Peyer's patch (tissue), 4 donors: ENCODE data around the gene CYP27A1. TPM values are rescaled to one million over a fixed set of nuclear protein-coding genes. Genes with fewer than 3 reads are reported as not detected.

ENCODE experiments used
- DNase-seq, 3 donors: peaks; one replicate each; pipeline ENCODE4 v3.0.0-alpha.2; 2017 to 2019
- H3K27ac ChIP-seq, 4 donors: fragments of 200-600 bp; sonication (generic); one replicate each; pipeline ENCODE4 v1.5.1; 2016 to 2019
- H3K27me3 ChIP-seq, 2 donors: fragments of 200-600 bp; sonication (generic); one replicate each; pipeline ENCODE4 v1.5.1; 2019
- H3K36me3 ChIP-seq, 3 donors: fragments of 200-600 bp; sonication (generic); one replicate each; pipeline ENCODE4 v1.5.1; 2016 to 2019
- H3K4me1 ChIP-seq, 4 donors: fragments of 200-600 bp; sonication (generic); one replicate each; pipeline ENCODE4 v1.5.1; 2016 to 2019
- H3K4me3 ChIP-seq, 4 donors: fragments of 200-600 bp; sonication (generic); 1 replicate in 3 of 4; 2 replicates in 1 of 4; pipeline ENCODE4 v1.5.1; 2016 to 2019; ENCODE audit warnings: mild to moderate bottlenecking in 1 of 4
- H3K9me3 ChIP-seq, 4 donors: fragments of 200-600 bp; sonication (generic); one replicate each; pipeline ENCODE4 v1.5.1; 2016 to 2019; ENCODE audit warnings: mild to moderate bottlenecking in 1 of 4
- POLR2A ChIP-seq, 2 donors: fragments of 450-650 bp; IDR thresholded peaks; one replicate each; pipeline ENCODE4 v1.5.1; 2017; ENCODE audit warnings: antibody characterized with exemption in 2 of 2, mild to moderate bottlenecking in 2 of 2, moderate library complexity in 2 of 2
- total RNA-seq, 4 donors: library from RNA; depleted of rRNA; stranded (reverse); fragments of >200 nt; gene quantifications; one replicate each; pipeline ENCODE4 v1.1.0, GENCODE V29; 2016
- TF ChIP-seq, protein P1 (sequence below), 6 experiments: fragments of 450-650 bp in 4 of 6; fragments of 200-600 bp in 2 of 6; sonication (generic) in 1 of 6; IDR thresholded peaks; one replicate each; pipeline ENCODE4 v1.5.1; 2017 to 2019; ENCODE audit warnings: antibody characterized with exemption in 6 of 6, mild to moderate bottlenecking in 3 of 6, moderate library complexity in 1 of 6

The CYP27A1 gene
- total RNA-seq, 4 donors from 2014 or later, result 68.5 to 277 (median 168) TPM

GRCh38 chr2:218861645-218862318, 79.8 kb downstream of the CYP27A1 start:
- DNase-seq, result no peak
- Histone ChIP-seq H3K4me3 (no peak overlapping the region), H3K4me1 (peaks cover 0 to 16% (median 11%) of the 10 kb centered on the region in 4 donors), H3K27ac (no peak overlapping the region), H3K27me3 (peaks cover 0 to 30% of the 10 kb centered on the region in 2 donors), H3K36me3 (no peaks in the 10 kb centered on the region), H3K9me3 (no peaks in the 10 kb centered on the region)
- TF ChIP-seq, protein P1, sequence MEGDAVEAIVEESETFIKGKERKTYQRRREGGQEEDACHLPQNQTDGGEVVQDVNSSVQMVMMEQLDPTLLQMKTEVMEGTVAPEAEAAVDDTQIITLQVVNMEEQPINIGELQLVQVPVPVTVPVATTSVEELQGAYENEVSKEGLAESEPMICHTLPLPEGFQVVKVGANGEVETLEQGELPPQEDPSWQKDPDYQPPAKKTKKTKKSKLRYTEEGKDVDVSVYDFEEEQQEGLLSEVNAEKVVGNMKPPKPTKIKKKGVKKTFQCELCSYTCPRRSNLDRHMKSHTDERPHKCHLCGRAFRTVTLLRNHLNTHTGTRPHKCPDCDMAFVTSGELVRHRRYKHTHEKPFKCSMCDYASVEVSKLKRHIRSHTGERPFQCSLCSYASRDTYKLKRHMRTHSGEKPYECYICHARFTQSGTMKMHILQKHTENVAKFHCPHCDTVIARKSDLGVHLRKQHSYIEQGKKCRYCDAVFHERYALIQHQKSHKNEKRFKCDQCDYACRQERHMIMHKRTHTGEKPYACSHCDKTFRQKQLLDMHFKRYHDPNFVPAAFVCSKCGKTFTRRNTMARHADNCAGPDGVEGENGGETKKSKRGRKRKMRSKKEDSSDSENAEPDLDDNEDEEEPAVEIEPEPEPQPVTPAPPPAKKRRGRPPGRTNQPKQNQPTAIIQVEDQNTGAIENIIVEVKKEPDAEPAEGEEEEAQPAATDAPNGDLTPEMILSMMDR (IDR thresholded peaks at IDR 0.05), result no peak
- TF ChIP-seq POLR2A (IDR thresholded peaks at IDR 0.05), result no peak

DNA sequence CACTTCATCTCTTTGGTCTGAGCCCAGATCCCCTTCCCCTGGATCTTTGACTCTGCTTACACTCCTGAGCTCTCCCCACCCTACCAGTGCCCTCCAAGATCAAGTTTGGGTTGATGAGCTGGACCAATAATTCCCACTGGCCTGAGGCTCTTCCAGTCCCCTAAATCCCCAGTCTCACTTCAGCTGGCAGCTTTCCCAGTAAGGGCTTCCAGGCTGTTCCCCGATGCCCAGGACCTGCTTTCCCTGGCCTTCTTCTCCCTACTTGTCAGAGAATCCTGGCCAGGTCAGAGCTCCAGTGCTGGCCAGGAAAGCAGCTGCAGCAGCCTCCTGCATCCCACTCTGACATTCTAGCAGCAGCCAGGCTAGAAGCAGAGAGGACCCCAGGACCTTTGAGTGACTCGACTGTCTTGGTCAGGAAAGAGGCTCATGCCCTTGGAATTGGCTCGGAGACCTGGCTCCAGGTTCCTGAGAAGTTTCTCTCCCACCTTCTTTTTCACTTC, 81.1 kb downstream of the CYP27A1 start:
- Histone ChIP-seq H3K27ac (no peak overlapping the region), H3K4me1 (peaks cover 0 to 16% (median 11%) of the 10 kb centered on the region in 4 donors), H3K4me3 (no peak overlapping the region), H3K27me3 (peaks cover 0 to 30% of the 10 kb centered on the region in 2 donors), H3K36me3 (no peaks in the 10 kb centered on the region), H3K9me3 (no peaks in the 10 kb centered on the region)
- TF ChIP-seq POLR2A (IDR thresholded peaks at IDR 0.05), result no peak
- TF ChIP-seq, protein P1 (IDR thresholded peaks at IDR 0.05), result no peak
- no peak for DNase-seq

Other genes with a start within 250 kb of the CYP27A1 start
- 10 to 100 TPM; 12.6 to 44.6 (median 21.8) TPM for gene USP37, start 213.8 kb upstream of the CYP27A1 start, total RNA-seq
- 10 to 100 TPM; 27.2 to 54.2 (median 51.5) TPM for gene CNOT9, start 213.3 kb upstream of the CYP27A1 start, total RNA-seq
- gene PLCD4, start 174.2 kb upstream of the CYP27A1 start, total RNA-seq, result 1 to 10 TPM in 3 of 4 donors, not detected in 1; 1.5 to 9.9 (median 3.6) TPM
- 10 to 100 TPM; 18.2 to 42.7 (median 26.6) TPM for gene ZNF142, start 122.5 kb upstream of the CYP27A1 start, total RNA-seq
- gene BCS1L, start 122.5 kb upstream of the CYP27A1 start, total RNA-seq, result 100 to 1,000 TPM in 1 of 4 donors, 10 to 100 TPM in 3; 22.2 to 155 (median 39.9) TPM
- 10 to 100 TPM in 3 of 4 donors, 1 to 10 TPM in 1; 9.5 to 23.7 (median 18.6) TPM for gene RNF25, start 110.1 kb upstream of the CYP27A1 start, total RNA-seq
- gene STK36, start 110.1 kb upstream of the CYP27A1 start, total RNA-seq, result 10 to 100 TPM; 25.6 to 82.7 (median 63.6) TPM
- gene TTLL4, start 71.3 kb upstream of the CYP27A1 start, total RNA-seq, result 10 to 100 TPM; 14.9 to 48.4 (median 45.1) TPM
- gene PRKAG3, start 49.7 kb downstream of the CYP27A1 start, total RNA-seq, result not detected
- not detected for gene WNT6, start 77.7 kb downstream of the CYP27A1 start, total RNA-seq
- 1 to 10 TPM in 1 of 4 donors, under 1 TPM in 1, not detected in 2; 0.27 to 2.5 TPM for gene WNT10A, start 98.7 kb downstream of the CYP27A1 start, total RNA-seq
- 1 to 10 TPM in 1 of 4 donors, under 1 TPM in 2, not detected in 1; 0.54 to 1.1 (median 0.95) TPM for gene CDK5R2, start 177.5 kb downstream of the CYP27A1 start, total RNA-seq
- 1 to 10 TPM in 3 of 4 donors, not detected in 1; 3.2 to 6.7 (median 5.1) TPM for gene FEV, start 203.0 kb downstream of the CYP27A1 start, total RNA-seq
- gene CRYBA2, start 211.3 kb downstream of the CYP27A1 start, total RNA-seq, result 10 to 100 TPM in 1 of 4 donors, 1 to 10 TPM in 2, not detected in 1; 2.4 to 14.2 (median 9.4) TPM